T47D (cell line): ENCODE data around the gene YWHAE.
"Not testable (repeated sequence)": the region's sequence is repeated elsewhere in the genome, so short reads cannot be mapped to it uniquely, and the experiment has no call there.

Experiments used
- DNase-seq, 2 experiments: peaks; one replicate each; pipeline versions ENCODE4 v3.0.0 to v3.0.0-alpha.2; 2011 to 2012; ENCODE audit warnings: low read depth in 1 of 2, low spot score in 1 of 2
- JUND ChIP-seq: IDR thresholded peaks from 2 replicates; pipeline ENCODE4 v1.6.1; 2012; ENCODE audit warnings: low read depth
- in situ Hi-C: cut with HindIII; loops from 2 replicates; pipeline ENCODE4 v1.10.0; 2016; ENCODE audit warnings: low sequenced_read_pairs, low pct_unique_long_range_greater_than_20kb

YWHAE gene

DNA sequence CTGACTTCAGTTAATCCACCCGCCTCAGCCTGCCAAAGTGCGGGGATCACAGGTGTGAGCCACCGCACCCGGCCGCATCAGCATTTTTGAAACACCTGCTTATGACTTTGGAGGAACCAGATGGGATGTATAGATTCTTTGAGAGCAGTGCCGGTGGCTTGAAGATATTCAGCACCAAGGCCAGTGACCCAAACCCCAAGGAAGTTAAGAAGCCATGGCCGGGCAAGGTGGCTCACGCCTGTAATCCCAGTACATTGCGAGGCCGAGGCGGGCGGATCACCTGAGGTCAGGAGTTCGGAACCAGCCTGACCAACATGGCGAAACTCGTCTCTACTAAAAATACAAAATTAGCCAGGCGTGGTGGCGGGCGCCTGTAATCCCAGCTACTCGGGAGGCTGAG is 76.7 kb downstream of the YWHAE start:
- DNase-seq, result peak; percentile 35 to 86
- in situ Hi-C loops, result no loop called here
- no peak for TF ChIP-seq JUND

DNA sequence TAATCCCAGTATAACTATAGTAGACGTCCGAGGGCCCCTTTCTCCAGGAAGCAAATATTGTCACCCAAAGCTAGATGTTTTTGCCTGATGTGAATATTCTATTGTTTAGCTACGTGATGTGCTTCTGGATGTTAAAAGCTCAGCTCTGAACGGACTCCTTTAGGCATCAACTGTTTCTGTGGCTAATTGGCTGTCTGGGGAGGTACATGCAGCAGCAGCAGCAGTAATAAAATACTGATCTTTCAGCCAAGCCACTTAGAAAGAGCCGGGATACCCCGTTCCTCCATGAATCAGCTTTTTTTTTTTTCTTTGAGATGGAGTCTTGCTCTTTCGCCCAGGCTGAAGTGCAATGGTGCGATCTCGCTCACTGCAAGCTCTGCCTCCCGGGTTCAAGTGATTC is 77.5 kb downstream of the YWHAE start:
- no peak for DNase-seq
- no peak for TF ChIP-seq JUND
- in situ Hi-C loops, result no loop called here

GRCh38 chr17:1322014-1322428 is 78.0 kb downstream of the YWHAE start:
- in situ Hi-C loops, result no loop called here
- no peak for TF ChIP-seq JUND
- no peak for DNase-seq

DNA sequence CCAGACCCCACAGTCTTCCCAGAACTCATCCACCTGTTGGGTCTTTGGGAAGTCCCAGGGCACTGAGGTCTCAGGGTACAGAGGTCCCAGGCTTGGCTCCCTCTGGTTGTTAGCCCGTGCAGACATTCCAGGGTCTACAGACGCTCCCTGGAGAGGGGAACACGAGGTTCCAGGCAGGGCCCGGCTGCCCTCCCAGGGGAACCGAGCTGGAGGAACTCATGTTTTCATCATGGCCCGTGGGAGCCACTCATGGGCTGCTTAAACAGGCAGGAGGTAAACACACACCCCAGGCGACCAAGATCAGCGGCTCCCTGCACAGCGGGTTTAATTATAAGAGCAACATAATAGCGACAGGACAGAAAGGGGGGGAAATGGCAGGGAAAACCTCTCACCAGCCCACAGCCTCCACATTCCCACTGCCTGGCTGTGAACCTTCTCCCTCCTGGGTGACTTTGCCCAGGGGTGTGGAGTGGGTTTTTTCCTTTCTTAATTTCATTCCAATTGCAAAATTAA is 84.1 kb downstream of the YWHAE start:
- in situ Hi-C loops, result no loop called here
- no peak for DNase-seq
- TF ChIP-seq JUND, result no peak

- TF ChIP-seq JUND, result no peak
- in situ Hi-C loops, result no loop called here
- DNase-seq, result no peak
Measured at GRCh38 chr17:1315409-1315808, 84.6 kb downstream of the YWHAE start.

DNA sequence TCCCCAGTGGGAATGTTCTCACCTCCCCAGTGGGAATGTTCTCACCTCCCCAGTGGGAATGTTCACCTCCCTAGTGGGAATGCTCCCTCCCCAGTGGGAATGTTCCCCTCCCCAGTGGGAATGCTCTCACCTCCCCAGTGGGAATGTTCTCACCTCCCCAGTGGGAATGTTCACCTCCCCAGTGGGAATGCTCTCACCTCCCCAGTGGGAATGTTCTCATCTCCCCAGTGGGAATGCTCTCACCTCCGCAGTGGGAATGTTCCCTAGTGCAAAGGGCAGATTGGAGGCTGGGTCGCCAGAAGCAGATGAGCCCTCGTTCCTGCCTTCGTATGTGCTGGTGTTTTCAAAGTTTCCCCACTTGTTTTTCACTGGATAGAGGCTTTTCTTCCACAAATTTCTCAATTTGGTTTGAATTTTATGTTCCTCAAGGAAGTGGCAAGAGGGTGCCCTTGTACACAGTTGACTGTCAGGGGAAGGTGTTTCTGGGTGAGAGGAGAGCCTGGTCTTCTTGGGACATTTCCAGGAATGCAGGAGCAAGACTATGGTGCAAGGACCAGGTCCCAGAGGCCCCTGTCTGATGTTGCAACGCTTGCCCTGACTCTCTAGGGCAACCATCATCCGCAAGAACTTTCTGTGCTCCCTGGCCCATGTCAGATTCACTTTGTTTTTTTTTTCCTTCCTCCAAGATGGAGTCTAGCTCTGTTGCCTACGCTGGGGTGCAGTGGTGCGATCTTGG is 86.6 kb downstream of the YWHAE start:
- no peak for TF ChIP-seq JUND
- in situ Hi-C loops, result no loop called here
- no peak for DNase-seq

- TF ChIP-seq JUND, result no peak
- no peak for DNase-seq
- in situ Hi-C loops, result no loop called here
Measured at GRCh38 chr17:1312261-1312870, 87.7 kb downstream of the YWHAE start.

DNA sequence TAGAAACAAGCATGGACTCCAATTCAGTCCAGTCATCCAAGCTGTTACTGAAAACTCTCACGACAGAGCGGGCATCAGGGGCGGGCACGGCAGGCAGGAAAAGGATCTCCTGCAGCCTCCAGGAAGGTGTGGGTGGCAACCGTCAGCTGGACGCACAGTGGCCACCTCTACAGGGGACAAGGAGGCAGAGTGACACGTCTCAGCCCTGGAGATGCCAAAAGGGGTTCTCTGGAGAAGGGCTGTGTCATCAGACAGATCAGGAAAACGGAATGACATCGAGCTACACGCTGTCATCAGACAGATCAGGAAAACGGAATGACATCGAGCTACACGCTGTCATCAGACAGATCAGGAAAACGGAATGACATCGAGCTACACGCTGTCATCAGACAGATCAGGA is 92.2 kb downstream of the YWHAE start:
- in situ Hi-C loops, DNase-seq: not testable (repeated sequence)

DNA sequence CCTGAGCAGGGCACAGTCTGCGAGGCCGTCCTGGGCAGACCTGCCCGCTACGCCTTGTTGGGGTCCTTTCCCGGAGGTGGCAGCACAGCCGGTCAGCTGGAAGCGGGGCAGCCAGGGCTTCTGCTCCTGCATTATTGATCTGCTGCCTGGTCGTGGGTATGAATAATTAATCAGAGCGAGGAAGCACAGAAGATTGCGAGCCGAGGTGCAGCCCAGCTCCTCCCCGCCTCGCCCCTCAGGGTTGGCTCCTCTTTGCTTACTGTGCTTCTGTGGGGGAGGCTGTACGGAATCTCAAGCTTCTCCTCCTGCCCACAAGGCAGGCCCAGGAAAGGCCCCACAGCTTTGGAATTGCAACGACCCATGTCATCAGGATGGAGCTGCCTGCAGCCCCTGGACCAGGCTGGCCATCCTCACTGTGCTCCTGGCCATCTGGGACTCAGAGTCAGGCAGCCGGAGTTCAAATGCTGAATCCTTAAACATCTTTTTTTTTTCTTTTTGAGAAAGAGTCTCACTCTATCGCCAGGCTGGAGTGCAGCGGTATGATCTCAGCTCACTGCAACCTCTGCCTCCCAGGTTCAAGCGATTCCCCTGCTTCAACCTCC is 95.0 kb downstream of the YWHAE start:
- no peak for TF ChIP-seq JUND
- DNase-seq, result no peak
- in situ Hi-C loops, result no loop called here

DNA sequence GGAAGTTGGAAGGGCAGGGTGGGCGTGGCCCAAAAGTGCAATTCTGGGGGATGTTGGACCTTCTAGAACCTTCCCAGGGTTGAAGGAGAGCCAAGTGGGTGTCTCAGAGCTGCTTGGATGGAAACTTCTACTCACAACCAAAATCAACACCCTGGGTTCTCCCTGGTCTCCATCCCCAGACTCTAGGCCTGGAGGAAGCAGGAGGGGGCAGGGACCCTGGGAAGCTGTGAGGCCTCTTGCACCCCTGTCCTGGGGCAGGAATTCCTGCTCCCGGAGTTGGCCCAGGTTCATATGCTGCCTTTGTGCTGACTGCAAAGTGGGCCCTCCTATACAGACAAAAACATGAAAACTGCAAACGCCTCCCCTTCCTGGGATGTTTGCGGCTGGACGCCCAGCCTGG is 95.5 kb downstream of the YWHAE start:
- in situ Hi-C loops, result no loop called here
- no peak for TF ChIP-seq JUND
- no peak for DNase-seq

- no peak for TF ChIP-seq JUND
- no peak for DNase-seq
- in situ Hi-C loops, result no loop called here
Measured at GRCh38 chr17:1302761-1303160, 97.3 kb downstream of the YWHAE start.

DNA sequence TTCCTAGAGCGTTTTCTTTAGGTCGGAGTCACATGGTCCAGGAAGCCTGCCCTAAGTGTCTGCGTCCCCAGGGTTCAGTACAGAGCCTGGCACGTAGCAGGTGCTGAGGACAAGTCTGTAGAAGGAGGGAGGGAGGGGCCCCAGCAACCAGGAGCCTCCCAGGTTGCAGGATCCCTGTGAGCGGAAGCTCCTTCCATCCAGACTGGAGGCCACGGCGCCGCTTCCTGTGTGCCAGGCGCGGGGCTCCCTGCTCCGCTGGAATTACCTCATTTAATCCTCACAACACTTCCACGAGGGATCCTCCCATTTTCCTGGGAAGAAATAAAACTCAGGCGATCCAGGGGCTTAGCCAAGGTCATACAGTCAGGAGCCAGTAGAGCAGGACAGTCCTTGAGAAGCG is 98.5 kb downstream of the YWHAE start:
- no peak for DNase-seq
- no peak for TF ChIP-seq JUND
- in situ Hi-C loops, result no loop called here

DNA sequence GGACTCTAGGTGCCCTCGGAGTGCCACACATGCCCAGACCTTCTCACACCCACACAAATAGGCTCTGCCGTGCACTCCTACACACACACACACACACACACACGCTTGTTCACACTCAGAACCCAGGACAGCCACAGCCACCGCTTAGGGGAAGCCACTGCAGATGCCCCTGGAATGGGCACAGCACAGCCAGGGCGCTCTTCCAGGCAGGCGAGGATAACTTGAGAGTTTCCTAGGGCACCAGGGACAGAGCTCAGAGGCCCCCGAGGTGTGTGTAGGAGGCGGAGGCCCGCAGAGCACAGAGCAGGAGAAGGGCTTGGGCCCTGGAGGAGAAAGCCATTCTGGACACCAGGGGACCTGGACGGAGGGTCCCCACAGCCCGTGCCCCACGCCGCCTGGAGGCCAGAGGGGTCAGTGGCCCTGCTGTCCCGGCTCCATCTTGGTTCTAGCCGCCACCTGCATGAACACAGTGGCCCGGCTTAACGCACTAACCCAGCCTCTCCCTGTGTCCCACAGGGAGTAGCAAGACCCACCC is 99.6 kb downstream of the YWHAE start:
- no peak for TF ChIP-seq JUND
- DNase-seq, result no peak
- in situ Hi-C loops, result no loop called here
